NCI-H69 (cell line): ENCODE data around the gene SLC2A5.
"Not testable (repeated sequence)": the region's sequence is repeated elsewhere in the genome, so short reads cannot be mapped to it uniquely, and the experiment has no call there.

ENCODE experiments used
- DNase-seq: peaks from one replicate; lab custom pipeline; 2025; lab: John Stamatoyannopoulos, UW

Gene SLC2A5

GRCh38 chr1:9004700-9005394 is 64.6 kb downstream of the SLC2A5 start:
- peak; percentile 63 for DNase-seq

GRCh38 chr1:9004031-9004699 is 65.3 kb downstream of the SLC2A5 start:
- no peak for DNase-seq

- DNase-seq: not testable (repeated sequence)
These were observed 67.2 kb downstream of the SLC2A5 start for GRCh38 chr1:9002215-9002560.

- not testable (repeated sequence) for DNase-seq
These were observed 67.8 kb downstream of the SLC2A5 start for GRCh38 chr1:9001534-9002214.

- not testable (repeated sequence) for DNase-seq
These were observed 75.3 kb downstream of the SLC2A5 start for GRCh38 chr1:8993962-8994675.

- no peak for DNase-seq
These were observed 76.3 kb downstream of the SLC2A5 start for GRCh38 chr1:8992936-8993687.

GRCh38 chr1:8989821-8990220 is 79.6 kb downstream of the SLC2A5 start:
- no peak for DNase-seq

- no peak for DNase-seq
These were observed 80.4 kb downstream of the SLC2A5 start for GRCh38 chr1:8989061-8989460.

- no peak for DNase-seq
These were observed 80.8 kb downstream of the SLC2A5 start for GRCh38 chr1:8988618-8988967.

GRCh38 chr1:8987881-8988617 is 81.4 kb downstream of the SLC2A5 start:
- DNase-seq: peak; percentile 7

- DNase-seq: no peak
These were observed 82.6 kb downstream of the SLC2A5 start for GRCh38 chr1:8986814-8987190.

- DNase-seq: peak; percentile 43
These were observed 83.3 kb downstream of the SLC2A5 start for GRCh38 chr1:8985915-8986813.
